Measurements from ENCODE around the gene CD47. TPM values are rescaled to one million over a fixed set of nuclear protein-coding genes. Genes with fewer than 3 reads are reported as not detected.

CD47 gene
- total RNA-seq: 93.7 and 112 TPM in 2 replicates

GRCh38 chr3:108090701-108091497 is at the start of gene CD47:
Gene CD47, minus strand, starts transcription at chr3:108091031. Its CDS starts 123 bp downstream, at chr3:108090908.

Other genes starting within 250 kb of the CD47 start
- gene IFT57, start 131.4 kb upstream of the CD47 start, total RNA-seq: 79.2 and 82.1 TPM in 2 replicates
- not detected in 2 replicates for gene HHLA2, start 205.5 kb upstream of the CD47 start, total RNA-seq

Data from uterine smooth muscle cell (primary cell).